C4-2B (cell line): ENCODE measurements around the gene LPP.

ENCODE experiments used
- H3K27ac ChIP-seq: fragments of 450-650 bp; 2 replicates; pipeline ENCODE4 v1.5.1; 2017
- CTCF ChIP-seq: fragments of 450-650 bp; conservative IDR thresholded peaks from 2 replicates; pipeline ENCODE4 v1.5.1; 2017; ENCODE audit warnings: mild to moderate bottlenecking
- ZFX ChIP-seq: fragments of 450-650 bp; IDR thresholded peaks from 2 replicates; pipeline ENCODE4 v1.6.1; 2017

LPP gene

GRCh38 chr3:188926741-188927511 lies 773.0 kb downstream of the LPP start:
- H3K27ac ChIP-seq, result no peak overlapping the region
- TF ChIP-seq ZFX (no peak), CTCF (no peak)

- no peak for TF ChIP-seq CTCF
- TF ChIP-seq ZFX, result no peak
- no peak overlapping the region for H3K27ac ChIP-seq
Observed at GRCh38 chr3:188927971-188928370, 774.0 kb downstream of the LPP start.

- H3K27ac ChIP-seq, result no peak overlapping the region
- TF ChIP-seq ZFX (no peak), CTCF (peak; percentile 52)
Observed at GRCh38 chr3:188929137-188929536, 775.2 kb downstream of the LPP start.

GRCh38 chr3:188931036-188931435 lies 777.1 kb downstream of the LPP start:
- TF ChIP-seq CTCF (no peak), ZFX (no peak)
- no peak overlapping the region for H3K27ac ChIP-seq

GRCh38 chr3:188931531-188931930 lies 777.6 kb downstream of the LPP start:
- no peak for TF ChIP-seq CTCF
- no peak for TF ChIP-seq ZFX
- no peak overlapping the region for H3K27ac ChIP-seq

- H3K27ac ChIP-seq, result no peak overlapping the region
- TF ChIP-seq CTCF, result no peak
- TF ChIP-seq ZFX, result no peak
Observed at GRCh38 chr3:188934989-188935388, 781.0 kb downstream of the LPP start.

GRCh38 chr3:188936597-188937107 lies 782.7 kb downstream of the LPP start:
- H3K27ac ChIP-seq, result no peak overlapping the region
- no peak for TF ChIP-seq CTCF
- TF ChIP-seq ZFX, result no peak
